CD14-positive monocyte (primary cell): Measurements from ENCODE around the gene ODF2. TPM values are rescaled to one million over a fixed set of nuclear protein-coding genes. Genes with fewer than 3 reads are reported as not detected.

Experiments
- DNase-seq, 3 donors: peaks; one replicate each; pipeline ENCODE4 v3.0.0-alpha.2; 2011 to 2022
- H2AFZ ChIP-seq: 2 replicates; pipeline ENCODE4 v1.6.0; 2012; ENCODE audit warnings: mild to moderate bottlenecking, low read depth, low read length, inconsistent platforms; ENCODE audit not compliant: insufficient read depth, poor library complexity, severe bottlenecking
- H3K27ac ChIP-seq, 2 donors: 1 replicate in 1 of 2; 2 replicates in 1 of 2; pipeline ENCODE4 v1.5.1; 2012 to 2013; ENCODE audit warnings: low read length in 2 of 2, control low read depth in 1 of 2, inconsistent platforms in 1 of 2, low read depth in 1 of 2, mild to moderate bottlenecking in 1 of 2
- H3K27me3 ChIP-seq, 2 donors: one replicate each; pipeline versions ENCODE4 v1.6.0 to v1.6.1; 2011 to 2013; ENCODE audit warnings: low read length in 2 of 2; ENCODE audit not compliant: control insufficient read depth in 2 of 2, insufficient read depth in 2 of 2
- H3K36me3 ChIP-seq, 2 donors: replicated peaks in 1 of 2; 1 replicate in 1 of 2; 2 replicates in 1 of 2; pipeline versions ENCODE4 v1.5.1 to v1.6.1; 2012 to 2013; ENCODE audit warnings: low read length in 2 of 2, control low read depth in 1 of 2, inconsistent platforms in 1 of 2, mild to moderate bottlenecking in 1 of 2; ENCODE audit not compliant: insufficient read depth in 2 of 2, control insufficient read depth in 1 of 2
- H3K4me1 ChIP-seq, 2 donors: 1 replicate in 1 of 2; 2 replicates in 1 of 2; pipeline versions ENCODE4 v1.5.1 to v1.6.1; 2012 to 2013; ENCODE audit warnings: low read length in 2 of 2, control low read depth in 1 of 2, inconsistent platforms in 1 of 2, mild to moderate bottlenecking in 1 of 2, moderate library complexity in 1 of 2; ENCODE audit not compliant: insufficient read depth in 2 of 2, control insufficient read depth in 1 of 2
- H3K4me2 ChIP-seq: replicated peaks from 2 replicates; pipeline ENCODE3; 2012; ENCODE audit warnings: low read length, moderate library complexity, mild to moderate bottlenecking; ENCODE audit not compliant: poor library complexity, severe bottlenecking; ENCODE audit errors: extremely low read depth
- H3K4me3 ChIP-seq, 3 experiments: fragments of 200-600 bp in 1 of 3; sonication (generic) in 1 of 3; replicated peaks in 1 of 3; 1 replicate in 2 of 3; 2 replicates in 1 of 3; pipeline ENCODE4 v1.5.1; 2011 to 2013; ENCODE audit warnings: low read length in 3 of 3, mild to moderate bottlenecking in 3 of 3, control low read depth in 2 of 3, low read depth in 2 of 3, inconsistent platforms in 1 of 3, moderate library complexity in 1 of 3
- H3K79me2 ChIP-seq: 2 replicates; pipeline ENCODE4 v1.6.0; 2012; ENCODE audit warnings: mild to moderate bottlenecking, control low read depth, inconsistent platforms, low read length, moderate library complexity; ENCODE audit not compliant: insufficient read depth
- H3K9ac ChIP-seq: 2 replicates; pipeline ENCODE4 v1.6.0; 2017; ENCODE audit warnings: low read length, mild to moderate bottlenecking; ENCODE audit not compliant: insufficient read depth, poor library complexity, severe bottlenecking
- H3K9me3 ChIP-seq, 2 donors: replicated peaks in 1 of 2; 1 replicate in 1 of 2; 2 replicates in 1 of 2; pipeline versions ENCODE4 v1.5.1 to v1.6.1; 2012 to 2013; ENCODE audit warnings: low read length in 2 of 2, control low read depth in 1 of 2; ENCODE audit not compliant: control insufficient read depth in 1 of 2, insufficient read depth in 1 of 2
- H4K20me1 ChIP-seq: 2 replicates; pipeline ENCODE4 v1.6.0; 2012; ENCODE audit warnings: mild to moderate bottlenecking, low read length, control low read depth, moderate library complexity; ENCODE audit not compliant: insufficient read depth
- H3K27ac Mint-ChIP-seq, 7 donors: one replicate each; pipeline ENCODE4 v1.8.0; 2020; ENCODE audit warnings: mild to moderate bottlenecking in 7 of 7, mixed read lengths in 7 of 7, moderate library complexity in 6 of 7, inconsistent platforms in 2 of 7
- H3K27me3 Mint-ChIP-seq, 3 donors: one replicate each; pipeline ENCODE4 v1.8.0; 2021 to 2022; ENCODE audit warnings: low read depth in 3 of 3, mild to moderate bottlenecking in 3 of 3, mixed read lengths in 3 of 3, moderate library complexity in 3 of 3, inconsistent platforms in 1 of 3
- H3K36me3 Mint-ChIP-seq, 2 donors: one replicate each; pipeline ENCODE4 v1.8.0; 2020; ENCODE audit warnings: mixed read lengths in 2 of 2, inconsistent platforms in 1 of 2, mild to moderate bottlenecking in 1 of 2
- H3K4me1 Mint-ChIP-seq: one replicate; pipeline ENCODE4 v1.8.0; 2020; ENCODE audit warnings: mild to moderate bottlenecking, mixed read lengths
- H3K4me3 Mint-ChIP-seq, 2 donors: one replicate each; pipeline ENCODE4 v1.8.0; 2020; ENCODE audit warnings: mild to moderate bottlenecking in 2 of 2, mixed read lengths in 2 of 2, moderate library complexity in 1 of 2
- H3K9me3 Mint-ChIP-seq, 7 donors: one replicate each; pipeline ENCODE4 v1.8.0; 2020 to 2022; ENCODE audit warnings: mixed read lengths in 7 of 7, mild to moderate bottlenecking in 6 of 7, moderate library complexity in 6 of 7, inconsistent platforms in 2 of 7
- WGBS: methylation state at CpG from one replicate; pipeline ENCODE4 v1.1.5; 2013; ENCODE audit warnings: missing lambda C conversion rate; ENCODE audit not compliant: insufficient coverage; 5-methylcytosine and 5-hydroxymethylcytosine counted together
- intact Hi-C, 2 donors: fragments of 100-400 bp; cut with micrococcal nuclease; formaldehyde crosslinking; loops; one replicate each; pipeline versions ENCODE4 v1.15.0 to v1.15.1; 2023
- polyA plus RNA-seq, 3 donors: library from polyadenylated mRNA; depleted of rRNA in 1 of 3; unstranded in 2 of 3; stranded (reverse) in 1 of 3; fragments of 300-500 nt in 2 of 3; fragments of >200 nt in 1 of 3; fragmentation: Illumina TruSeq in 2 of 3; gene quantifications; 1 replicate in 2 of 3; 2 replicates in 1 of 3; pipeline ENCODE4 v1.2.3, GENCODE V29; 2012 to 2021
- TF ChIP-seq, protein P1 (sequence below): fragments of 200-600 bp; IDR thresholded peaks from one replicate; pipeline ENCODE4 v1.8.0; 2022; ENCODE audit warnings: antibody characterized with exemption, mild to moderate bottlenecking

Gene ODF2
- polyA plus RNA-seq, 3 donors: 7.9 to 24.1 (median 11.4) TPM

DNA sequence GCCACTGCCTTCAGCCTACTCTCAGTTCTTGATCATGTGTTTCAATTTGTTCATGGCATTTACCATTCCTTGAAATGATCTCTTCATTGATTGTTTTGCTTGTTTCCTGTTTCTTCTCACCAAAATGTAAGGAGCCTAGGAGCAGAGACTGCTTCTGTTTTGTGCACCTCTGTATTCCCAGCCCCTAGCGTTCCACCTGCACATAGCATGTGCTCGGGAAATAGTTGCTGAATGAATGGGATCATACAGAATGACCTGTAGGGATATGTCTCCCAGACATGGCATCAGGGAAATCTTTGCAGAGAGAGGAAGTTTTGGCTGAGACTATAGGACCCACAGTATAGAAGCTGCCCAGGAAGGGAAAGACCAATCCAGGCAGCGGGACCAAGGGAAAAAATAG, 41.3 kb upstream of the ODF2 start:
- TF ChIP-seq, protein P1, sequence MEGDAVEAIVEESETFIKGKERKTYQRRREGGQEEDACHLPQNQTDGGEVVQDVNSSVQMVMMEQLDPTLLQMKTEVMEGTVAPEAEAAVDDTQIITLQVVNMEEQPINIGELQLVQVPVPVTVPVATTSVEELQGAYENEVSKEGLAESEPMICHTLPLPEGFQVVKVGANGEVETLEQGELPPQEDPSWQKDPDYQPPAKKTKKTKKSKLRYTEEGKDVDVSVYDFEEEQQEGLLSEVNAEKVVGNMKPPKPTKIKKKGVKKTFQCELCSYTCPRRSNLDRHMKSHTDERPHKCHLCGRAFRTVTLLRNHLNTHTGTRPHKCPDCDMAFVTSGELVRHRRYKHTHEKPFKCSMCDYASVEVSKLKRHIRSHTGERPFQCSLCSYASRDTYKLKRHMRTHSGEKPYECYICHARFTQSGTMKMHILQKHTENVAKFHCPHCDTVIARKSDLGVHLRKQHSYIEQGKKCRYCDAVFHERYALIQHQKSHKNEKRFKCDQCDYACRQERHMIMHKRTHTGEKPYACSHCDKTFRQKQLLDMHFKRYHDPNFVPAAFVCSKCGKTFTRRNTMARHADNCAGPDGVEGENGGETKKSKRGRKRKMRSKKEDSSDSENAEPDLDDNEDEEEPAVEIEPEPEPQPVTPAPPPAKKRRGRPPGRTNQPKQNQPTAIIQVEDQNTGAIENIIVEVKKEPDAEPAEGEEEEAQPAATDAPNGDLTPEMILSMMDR: no peak
- DNase-seq: no peak
- Histone ChIP-seq H3K4me1 (peaks cover 3 to 6% of the 10 kb centered on the region in 2 donors), H3K27ac (no peak overlapping the region), H3K79me2 (no peaks in the 10 kb centered on the region), H3K4me3 (no peak overlapping the region), H3K4me2 (no peak overlapping the region), H3K9me3 (peaks cover 0 to 8% of the 10 kb centered on the region in 2 donors), H3K36me3 (no peaks in the 10 kb centered on the region), H3K27me3 (peaks cover 8 to 32% of the 10 kb centered on the region in 2 donors), H4K20me1 (no peaks in the 10 kb centered on the region), H2AFZ (no peak overlapping the region), H3K9ac (no peak overlapping the region)
- Mint-ChIP-seq H3K27me3 (peaks cover 44 to 67% (median 47%) of the 10 kb centered on the region in 3 donors), H3K27ac (no peak overlapping the region), H3K4me3 (peak overlapping the region in 1 of 2 donors; percentile 9), H3K36me3 (no peaks in the 10 kb centered on the region), H3K4me1 (peaks cover 14% of the 10 kb centered on the region), H3K9me3 (peaks cover 0 to 7% (median 1%) of the 10 kb centered on the region in 7 donors)
- WGBS: 57% methylated on average over 3 of the region's 3 CpGs
- intact Hi-C loops: loop anchor here in 1 of 2 donors (10.0 kb wide), 1 partner anchor 120 kb away; no protein-coding TSS in a partner anchor

DNA sequence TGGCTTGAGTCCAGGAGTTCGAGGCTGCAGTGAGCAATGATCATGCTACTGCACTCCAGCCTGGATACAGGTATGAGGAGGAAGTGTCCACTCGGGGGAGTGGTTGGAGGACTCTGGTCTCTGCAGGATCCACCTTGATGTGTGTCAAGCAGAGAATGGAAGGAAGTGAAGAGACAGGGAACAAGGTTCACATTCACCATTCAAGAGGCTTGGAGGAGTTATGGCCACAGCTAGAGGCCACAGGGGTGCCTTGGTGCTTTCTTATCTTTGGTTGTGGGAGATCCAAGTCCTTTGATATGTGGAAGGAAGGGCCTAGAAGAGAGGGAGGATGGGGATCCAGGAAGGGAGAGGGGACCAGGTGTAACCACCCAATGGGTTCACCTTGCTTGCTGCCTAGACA, 40.5 kb upstream of the ODF2 start:
- Mint-ChIP-seq H3K4me1 (peaks cover 20% of the 10 kb centered on the region), H3K27me3 (peaks cover 45 to 67% (median 48%) of the 10 kb centered on the region in 3 donors), H3K4me3 (peak overlapping the region in 1 of 2 donors; percentile 6), H3K27ac (no peak overlapping the region), H3K9me3 (peaks cover 0 to 11% (median 4%) of the 10 kb centered on the region in 7 donors), H3K36me3 (no peaks in the 10 kb centered on the region)
- intact Hi-C loops: loop anchor here (5.0 to 10.0 kb wide), 2 partner anchors 53 to 120 kb away; no protein-coding TSS in a partner anchor
- H3K36me3 ChIP-seq: no peaks in the 10 kb centered on the region
- H3K9ac ChIP-seq: no peak overlapping the region
- peaks cover 9 to 14% of the 10 kb centered on the region in 2 donors for H3K4me1 ChIP-seq
- H4K20me1 ChIP-seq: no peaks in the 10 kb centered on the region
- TF ChIP-seq, protein P1: no peak
- no peak overlapping the region for H3K27ac ChIP-seq
- no peak overlapping the region for H3K4me3 ChIP-seq
- no peaks in the 10 kb centered on the region for H3K79me2 ChIP-seq
- no peak overlapping the region for H2AFZ ChIP-seq
- no peak for DNase-seq
- H3K27me3 ChIP-seq: peaks cover 10 to 30% of the 10 kb centered on the region in 2 donors
- no peak overlapping the region for H3K4me2 ChIP-seq
- 100% methylated on average over 1 of the region's 2 CpGs for WGBS
- peaks cover 0 to 12% of the 10 kb centered on the region in 2 donors for H3K9me3 ChIP-seq
